AML-193 (cell line): ENCODE measurements around the gene MAP1B.

Source experiments
- DNase-seq, 2 experiments: peaks; one replicate each; lab custom pipeline; 2025; lab: John Stamatoyannopoulos, UW

The MAP1B gene

GRCh38 chr5:72096602-72097188 lies 10.6 kb upstream of the MAP1B start:
- no peak for DNase-seq

DNA sequence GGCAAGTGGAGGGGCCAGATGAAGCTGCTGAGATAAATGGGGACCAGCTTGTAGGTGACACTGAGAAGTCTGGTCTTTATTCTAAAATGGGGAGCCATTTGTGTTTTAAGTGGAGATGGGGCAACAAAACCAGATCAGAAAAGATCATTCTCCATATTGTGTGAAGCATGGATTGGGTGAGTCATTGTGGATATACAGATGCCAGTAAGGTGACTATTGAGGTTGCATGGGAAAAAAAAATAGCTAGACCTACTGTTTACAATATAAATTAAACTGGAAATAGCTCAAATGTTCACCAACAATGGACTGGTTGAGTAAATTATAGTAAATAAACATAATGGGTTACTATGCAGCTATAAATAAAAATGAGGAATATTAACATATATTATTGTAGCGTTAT lies 5.4 kb upstream of the MAP1B start:
- no peak for DNase-seq

- no peak for DNase-seq
Observed at GRCh38 chr5:72106817-72107130, 501 bp upstream of the MAP1B start.

DNA sequence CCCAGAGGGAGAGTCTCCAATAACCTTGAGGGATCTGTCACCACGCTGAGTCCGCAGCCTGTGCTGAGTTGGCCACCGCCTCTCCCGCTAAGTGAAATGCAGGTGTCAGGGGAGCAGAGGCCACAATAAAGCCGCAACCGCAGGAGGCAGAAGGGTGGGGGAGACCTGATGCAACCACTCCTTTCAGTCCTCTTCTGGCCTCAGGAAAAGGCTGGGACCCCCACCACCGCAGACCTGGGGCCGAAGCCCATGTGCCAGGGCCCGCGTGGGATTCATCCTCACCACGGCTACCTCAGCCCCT lies 576 bp downstream of the MAP1B start:
- no peak for DNase-seq

DNA sequence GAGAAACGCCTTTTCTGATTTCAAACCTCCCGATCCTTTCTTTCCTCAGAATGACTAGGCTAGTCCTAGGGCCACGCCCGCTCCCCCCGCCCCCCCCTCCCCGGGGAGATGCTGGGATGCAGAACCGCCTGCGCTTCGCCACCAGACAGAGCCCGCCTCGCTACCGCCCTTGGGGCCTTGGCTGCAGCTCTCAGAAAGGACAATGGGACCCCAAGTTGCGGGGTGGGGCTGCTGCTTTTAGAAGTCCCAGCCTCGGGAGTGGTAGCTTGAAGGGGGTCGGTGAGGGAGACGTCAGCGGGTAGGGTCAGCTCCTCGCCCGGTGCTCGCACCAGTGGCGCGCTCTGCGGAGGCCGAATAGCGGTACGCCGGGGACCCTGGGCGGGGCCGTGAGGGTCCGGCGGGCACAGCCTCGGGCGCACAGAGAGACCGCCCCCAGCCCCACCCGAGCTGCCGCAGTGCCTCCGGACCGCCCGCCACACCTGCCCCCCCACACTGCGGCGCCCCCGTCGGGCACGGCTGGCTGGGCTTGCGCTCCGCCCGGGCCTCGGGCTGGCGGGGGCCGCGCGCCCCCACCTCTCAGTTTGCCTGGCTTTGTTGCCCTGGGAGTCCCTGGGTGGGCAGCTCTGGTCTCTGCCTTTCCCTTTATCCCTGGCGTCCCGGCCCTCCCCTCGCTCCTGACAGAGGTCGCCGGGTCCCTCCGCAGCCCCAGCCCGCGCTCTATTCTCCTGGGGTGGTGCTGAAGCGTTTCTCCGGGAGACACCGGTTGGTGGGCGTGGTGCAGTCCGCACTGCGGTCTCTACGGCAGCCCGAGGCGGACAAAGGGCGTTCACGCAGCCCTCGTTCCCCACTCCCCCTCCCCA lies 1.2 kb downstream of the MAP1B start:
- DNase-seq: no peak

DNA sequence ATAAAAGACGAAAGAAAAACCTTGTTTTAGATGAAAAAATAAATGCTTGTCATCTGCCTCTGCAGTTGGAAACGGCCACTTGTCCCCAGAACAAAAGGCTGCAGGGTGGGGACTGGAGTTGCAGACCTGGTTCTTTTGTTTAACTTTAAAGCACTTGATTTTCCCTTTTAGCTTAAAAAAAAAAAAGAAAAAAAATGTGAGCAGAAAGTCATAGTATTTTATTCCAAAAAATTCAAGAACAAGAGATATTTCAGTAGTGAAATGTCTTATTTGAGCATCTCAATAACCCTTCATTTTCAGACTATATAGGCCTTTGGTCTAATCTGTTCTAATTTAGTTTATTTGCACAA lies 1.8 kb downstream of the MAP1B start:
- no peak for DNase-seq

DNA sequence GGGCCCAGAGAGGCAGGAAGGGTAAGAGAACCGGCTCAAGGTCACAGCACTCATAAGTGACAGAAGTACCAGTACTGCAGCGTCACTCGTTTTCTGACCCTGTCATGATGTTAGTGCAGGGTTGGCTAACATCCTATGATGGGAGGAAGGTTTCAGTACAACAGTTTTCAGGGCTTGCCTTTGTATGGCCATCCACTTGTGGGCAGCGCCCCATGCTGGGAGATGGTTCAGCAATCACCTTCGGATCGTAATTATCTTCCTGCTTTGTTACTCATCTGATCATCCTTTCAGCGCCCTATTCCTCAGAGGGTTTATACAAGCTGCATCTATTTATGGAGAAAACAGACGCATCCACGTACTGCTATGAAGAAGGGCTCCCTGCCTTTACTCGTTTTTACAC lies 2.4 kb downstream of the MAP1B start:
- DNase-seq: no peak

- no peak for DNase-seq
Observed at GRCh38 chr5:72110394-72111013, 3.2 kb downstream of the MAP1B start.

- no peak for DNase-seq
Observed at GRCh38 chr5:72112389-72112788, 5.1 kb downstream of the MAP1B start.

DNA sequence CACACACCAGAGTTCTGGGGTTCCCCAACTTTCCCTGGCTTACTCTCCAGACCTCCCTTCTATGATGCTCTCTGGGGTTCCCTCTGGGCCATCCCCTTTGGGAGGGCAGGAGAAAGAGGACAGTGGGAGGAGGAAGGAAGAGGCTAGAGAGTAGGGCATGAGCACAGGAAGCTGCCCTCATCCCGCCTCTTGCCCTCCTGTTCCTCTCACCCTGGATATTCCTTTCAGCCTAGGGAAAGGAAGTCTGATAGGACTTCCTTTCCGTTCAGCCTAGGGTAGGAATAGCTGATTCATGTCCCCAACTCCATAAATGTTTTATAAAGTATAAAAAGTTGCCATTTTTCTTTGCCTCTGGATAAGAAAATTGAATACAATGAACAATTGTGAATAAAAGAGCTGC lies 7.4 kb downstream of the MAP1B start:
- no peak for DNase-seq

DNA sequence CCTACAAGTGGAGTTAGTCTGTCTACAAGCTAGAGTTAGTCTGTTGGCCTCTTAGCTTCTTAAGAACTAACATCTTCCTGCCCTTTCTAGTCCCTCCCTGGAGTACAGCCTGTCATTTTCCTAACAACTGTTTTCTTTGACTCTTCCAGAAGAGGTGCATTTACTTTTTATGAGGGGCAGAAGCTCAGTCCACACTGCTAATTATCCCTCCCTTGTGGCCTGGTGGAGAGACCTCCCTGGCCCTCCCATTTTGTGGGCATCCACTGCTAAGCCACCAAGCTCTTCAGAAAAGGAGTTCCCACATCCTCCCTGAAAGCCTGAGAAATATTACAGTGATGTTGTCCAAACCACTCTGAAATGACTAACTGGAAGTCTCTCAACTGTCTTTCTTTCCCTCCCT lies 8.0 kb downstream of the MAP1B start:
- DNase-seq: no peak

DNA sequence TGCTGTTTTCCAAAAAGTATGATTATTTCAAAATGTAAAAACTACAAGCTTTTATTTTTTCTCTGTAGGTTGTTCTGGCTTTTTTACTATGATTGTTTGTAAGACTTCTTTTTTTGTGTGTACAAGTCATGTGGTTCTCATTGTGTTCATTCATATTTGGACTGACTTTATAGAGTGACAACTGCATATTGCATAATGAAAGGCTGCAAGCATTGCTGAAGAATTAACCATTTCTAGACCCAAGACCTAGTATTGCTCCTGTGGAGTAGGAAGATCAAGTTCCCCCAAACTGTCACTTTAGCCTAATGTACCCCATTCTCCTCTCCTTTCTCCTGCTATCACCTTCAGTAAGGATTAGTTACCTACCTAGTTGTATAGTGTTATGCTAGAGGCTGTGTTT lies 10.0 kb downstream of the MAP1B start:
- no peak for DNase-seq

GRCh38 chr5:72121052-72121779 lies 13.9 kb downstream of the MAP1B start:
- no peak for DNase-seq

DNA sequence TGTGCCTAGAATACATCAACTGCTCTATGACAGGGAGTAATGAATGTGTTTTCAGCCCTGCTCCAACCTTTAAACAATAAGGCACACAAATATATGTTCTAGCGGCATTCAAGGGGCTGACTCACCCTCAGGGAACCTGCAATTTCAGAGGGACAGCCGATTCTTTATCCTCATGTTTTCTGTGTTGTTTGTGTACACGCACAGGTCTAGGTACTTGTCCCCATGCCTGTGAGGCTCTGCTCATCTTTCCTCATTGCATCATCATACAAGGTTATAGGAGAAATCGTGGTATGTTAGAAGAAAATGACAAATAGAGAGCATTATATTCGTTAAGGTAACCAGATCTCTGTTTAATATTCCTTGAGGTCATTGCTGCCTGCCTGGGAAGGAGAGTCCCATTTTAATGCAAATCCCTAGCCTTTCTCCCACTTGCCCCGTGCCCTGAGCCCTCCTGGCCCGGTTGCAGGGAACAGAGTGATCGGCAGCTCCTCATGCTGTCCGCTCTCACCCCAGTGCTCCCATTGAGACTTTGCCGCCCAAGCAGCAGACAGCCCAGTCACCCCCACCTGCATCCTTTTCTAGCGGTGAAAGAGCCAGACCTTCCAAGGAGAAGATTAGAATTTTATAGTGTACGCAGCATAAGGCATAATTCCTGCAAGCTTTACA lies 14.6 kb downstream of the MAP1B start:
- no peak for DNase-seq

- DNase-seq: no peak
Observed at GRCh38 chr5:72122602-72123001, 15.3 kb downstream of the MAP1B start.

- DNase-seq: no peak
Observed at GRCh38 chr5:72123764-72124376, 16.6 kb downstream of the MAP1B start.

GRCh38 chr5:72125271-72125940 lies 18.1 kb downstream of the MAP1B start:
- no peak for DNase-seq

DNA sequence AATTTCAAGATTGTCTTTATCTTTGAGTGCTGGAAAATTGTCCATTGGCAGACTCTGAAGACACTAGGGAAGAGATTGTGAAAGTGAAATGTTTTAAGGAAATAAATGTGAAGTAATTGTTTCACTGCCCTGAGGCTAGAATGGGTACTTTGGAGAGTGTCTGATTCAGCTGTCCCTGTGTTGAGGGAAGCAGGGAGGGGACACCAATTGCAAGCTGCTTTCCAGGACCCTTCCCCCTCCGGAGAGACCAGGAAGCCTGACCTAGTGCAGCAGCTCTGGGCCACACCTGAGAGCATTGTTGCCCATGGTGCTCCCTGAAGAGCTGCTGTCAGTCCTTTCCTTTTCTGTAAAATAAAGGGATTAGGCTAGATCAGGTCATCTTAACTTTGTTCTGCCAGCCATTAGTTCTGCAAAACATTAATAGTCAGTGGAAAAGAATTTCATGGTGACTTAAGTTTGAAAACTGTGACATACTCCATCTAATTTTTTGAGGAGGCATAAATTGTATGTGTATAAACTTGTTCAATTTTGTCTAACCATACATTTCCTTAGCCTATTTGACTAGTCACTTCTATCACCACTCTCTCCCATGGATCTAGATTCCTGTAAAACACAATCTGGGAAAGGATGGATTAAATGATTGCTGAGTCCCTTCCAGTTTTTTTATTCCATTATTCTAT lies 18.8 kb downstream of the MAP1B start:
- DNase-seq: no peak

DNA sequence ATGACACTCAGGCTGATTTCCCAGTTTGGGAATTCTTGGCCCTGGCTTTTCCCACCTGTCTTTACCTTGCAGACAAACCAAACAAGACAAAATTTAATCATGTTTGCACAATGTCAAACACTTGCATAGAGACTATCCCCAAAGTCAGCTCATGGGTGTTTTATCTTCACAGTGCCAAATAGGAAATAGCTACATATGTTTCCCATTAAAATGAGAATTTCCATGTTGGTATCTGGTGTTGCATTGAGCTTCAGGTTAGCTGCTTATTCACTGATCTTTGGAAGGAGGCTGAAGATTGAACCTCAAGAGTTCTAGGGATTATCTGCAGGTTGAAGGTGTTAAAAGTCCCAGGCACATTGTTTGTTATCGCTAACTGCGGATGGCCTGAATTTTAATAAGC lies 19.5 kb downstream of the MAP1B start:
- DNase-seq: no peak

DNA sequence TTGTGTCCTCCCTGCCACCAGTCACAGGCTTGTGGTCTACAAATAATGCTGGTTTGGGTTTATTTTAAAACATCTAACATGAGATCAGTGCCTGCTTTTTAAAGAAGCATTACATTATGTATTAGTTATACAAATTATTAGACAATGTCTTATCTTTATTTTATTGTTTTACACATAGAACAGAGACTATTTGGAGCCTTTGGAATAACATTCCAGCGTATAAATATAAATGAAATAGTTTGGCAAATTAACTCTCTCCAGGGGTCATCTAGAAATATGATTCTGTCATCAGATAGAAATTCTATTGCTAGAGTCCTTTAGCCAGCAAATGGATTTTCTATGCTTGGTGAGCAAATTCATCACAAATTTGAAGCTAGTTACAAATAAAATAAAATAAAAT lies 22.4 kb downstream of the MAP1B start:
- DNase-seq: no peak

DNA sequence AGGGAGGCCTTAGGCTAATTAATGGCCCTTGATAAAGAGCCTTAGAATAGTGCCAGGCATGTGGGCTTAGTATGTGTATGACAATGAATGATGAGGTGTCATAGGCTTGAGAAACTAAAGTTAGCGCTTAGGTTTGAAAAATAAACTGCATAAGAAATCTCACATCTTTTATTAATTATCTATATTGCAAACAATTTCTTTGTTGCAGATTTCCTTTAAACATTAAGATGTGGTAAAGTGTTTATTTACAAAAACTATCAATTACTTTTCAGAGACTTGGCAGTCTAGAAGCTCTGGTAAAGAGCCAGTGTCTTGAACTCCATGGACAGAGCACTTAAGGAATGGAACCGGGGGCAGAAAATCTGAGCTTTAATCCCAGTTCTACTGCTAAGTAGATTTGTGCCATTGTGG lies 23.1 kb downstream of the MAP1B start:
- no peak for DNase-seq
